ENCODE measurements around the gene LRTM2. TPM values are rescaled to one million over a fixed set of nuclear protein-coding genes. Genes with fewer than 3 reads are reported as not detected.

Gene LRTM2
- polyA plus RNA-seq, 1 donor from 2014 or later: 2.4 TPM

DNA sequence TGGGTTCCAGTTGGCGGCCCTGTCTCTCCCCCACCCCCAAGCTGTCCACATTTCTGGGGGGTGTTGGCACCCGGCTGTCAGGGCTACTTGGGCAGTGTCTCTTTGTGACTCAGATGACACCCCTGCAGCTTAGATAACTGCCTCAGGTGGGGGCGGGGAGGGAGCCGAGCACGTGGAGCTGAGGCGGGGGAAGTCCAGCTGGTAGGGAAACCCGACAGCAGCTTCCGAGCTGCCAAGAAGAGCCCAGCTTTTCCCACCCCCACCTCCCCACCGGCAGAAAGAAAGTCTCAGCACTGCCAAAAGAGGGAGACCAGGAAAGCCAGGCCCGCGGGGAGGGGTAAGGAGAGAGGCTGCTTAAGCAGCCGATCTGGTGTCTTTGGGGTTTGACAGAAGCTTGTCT, 1.4 kb downstream of the LRTM2 start:
- H3K27me3 ChIP-seq (ENCODE audit: insufficient read depth, low read depth, low read length): peaks cover 10% of the 10 kb centered on the region
- no peaks in the 10 kb centered on the region for H3F3A ChIP-seq (ENCODE audit: insufficient read depth, low read length, poor library complexity, severe bottlenecking)
- no peaks in the 10 kb centered on the region for H3K9me3 ChIP-seq (ENCODE audit: low read length)
- H3K79me2 ChIP-seq (replicated peaks; ENCODE audit: insufficient read depth, low read length): no peaks in the 10 kb centered on the region
- no peak overlapping the region for H3K4me3 ChIP-seq (ENCODE audit: low read length)
- no peaks in the 10 kb centered on the region for H3K9me2 ChIP-seq (ENCODE audit: insufficient read depth, low read length)
- no peak overlapping the region for H3K9ac ChIP-seq (ENCODE audit: low read length)
- no peak overlapping the region for H3K4me2 ChIP-seq (ENCODE audit: low read length)
- H3K36me3 ChIP-seq (ENCODE audit: insufficient read depth, low read length): no peaks in the 10 kb centered on the region
- H4K20me1 ChIP-seq (ENCODE audit: insufficient read depth): no peaks in the 10 kb centered on the region
- no peak overlapping the region for H2AFZ ChIP-seq (ENCODE audit: low read depth, low read length)
- TF ChIP-seq RAD21 (conservative IDR thresholded peaks at IDR 0.05) (no peak), SMC3 (conservative IDR thresholded peaks at IDR 0.05; ENCODE audit: poor library complexity) (no peak), EP300 (conservative IDR thresholded peaks at IDR 0.05; ENCODE audit: poor library complexity, severe bottlenecking) (no peak), TAF1 (IDR thresholded peaks at IDR 0.05; ENCODE audit: low read depth) (no peak), EZH2 (IDR thresholded peaks at IDR 0.05; ENCODE audit: borderline replicate concordance, insufficient read depth, low read length, poor library complexity, severe bottlenecking) (no peak), MXI1 (conservative IDR thresholded peaks at IDR 0.05; ENCODE audit: poor library complexity, severe bottlenecking) (no peak), POLR2AphosphoS5 (IDR thresholded peaks at IDR 0.05) (no peak)
- TF ChIP-seq, protein P1, sequence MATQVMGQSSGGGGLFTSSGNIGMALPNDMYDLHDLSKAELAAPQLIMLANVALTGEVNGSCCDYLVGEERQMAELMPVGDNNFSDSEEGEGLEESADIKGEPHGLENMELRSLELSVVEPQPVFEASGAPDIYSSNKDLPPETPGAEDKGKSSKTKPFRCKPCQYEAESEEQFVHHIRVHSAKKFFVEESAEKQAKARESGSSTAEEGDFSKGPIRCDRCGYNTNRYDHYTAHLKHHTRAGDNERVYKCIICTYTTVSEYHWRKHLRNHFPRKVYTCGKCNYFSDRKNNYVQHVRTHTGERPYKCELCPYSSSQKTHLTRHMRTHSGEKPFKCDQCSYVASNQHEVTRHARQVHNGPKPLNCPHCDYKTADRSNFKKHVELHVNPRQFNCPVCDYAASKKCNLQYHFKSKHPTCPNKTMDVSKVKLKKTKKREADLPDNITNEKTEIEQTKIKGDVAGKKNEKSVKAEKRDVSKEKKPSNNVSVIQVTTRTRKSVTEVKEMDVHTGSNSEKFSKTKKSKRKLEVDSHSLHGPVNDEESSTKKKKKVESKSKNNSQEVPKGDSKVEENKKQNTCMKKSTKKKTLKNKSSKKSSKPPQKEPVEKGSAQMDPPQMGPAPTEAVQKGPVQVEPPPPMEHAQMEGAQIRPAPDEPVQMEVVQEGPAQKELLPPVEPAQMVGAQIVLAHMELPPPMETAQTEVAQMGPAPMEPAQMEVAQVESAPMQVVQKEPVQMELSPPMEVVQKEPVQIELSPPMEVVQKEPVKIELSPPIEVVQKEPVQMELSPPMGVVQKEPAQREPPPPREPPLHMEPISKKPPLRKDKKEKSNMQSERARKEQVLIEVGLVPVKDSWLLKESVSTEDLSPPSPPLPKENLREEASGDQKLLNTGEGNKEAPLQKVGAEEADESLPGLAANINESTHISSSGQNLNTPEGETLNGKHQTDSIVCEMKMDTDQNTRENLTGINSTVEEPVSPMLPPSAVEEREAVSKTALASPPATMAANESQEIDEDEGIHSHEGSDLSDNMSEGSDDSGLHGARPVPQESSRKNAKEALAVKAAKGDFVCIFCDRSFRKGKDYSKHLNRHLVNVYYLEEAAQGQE (IDR thresholded peaks at IDR 0.05; ENCODE audit: borderline replicate concordance): no peak
- TF ChIP-seq, protein P2, sequence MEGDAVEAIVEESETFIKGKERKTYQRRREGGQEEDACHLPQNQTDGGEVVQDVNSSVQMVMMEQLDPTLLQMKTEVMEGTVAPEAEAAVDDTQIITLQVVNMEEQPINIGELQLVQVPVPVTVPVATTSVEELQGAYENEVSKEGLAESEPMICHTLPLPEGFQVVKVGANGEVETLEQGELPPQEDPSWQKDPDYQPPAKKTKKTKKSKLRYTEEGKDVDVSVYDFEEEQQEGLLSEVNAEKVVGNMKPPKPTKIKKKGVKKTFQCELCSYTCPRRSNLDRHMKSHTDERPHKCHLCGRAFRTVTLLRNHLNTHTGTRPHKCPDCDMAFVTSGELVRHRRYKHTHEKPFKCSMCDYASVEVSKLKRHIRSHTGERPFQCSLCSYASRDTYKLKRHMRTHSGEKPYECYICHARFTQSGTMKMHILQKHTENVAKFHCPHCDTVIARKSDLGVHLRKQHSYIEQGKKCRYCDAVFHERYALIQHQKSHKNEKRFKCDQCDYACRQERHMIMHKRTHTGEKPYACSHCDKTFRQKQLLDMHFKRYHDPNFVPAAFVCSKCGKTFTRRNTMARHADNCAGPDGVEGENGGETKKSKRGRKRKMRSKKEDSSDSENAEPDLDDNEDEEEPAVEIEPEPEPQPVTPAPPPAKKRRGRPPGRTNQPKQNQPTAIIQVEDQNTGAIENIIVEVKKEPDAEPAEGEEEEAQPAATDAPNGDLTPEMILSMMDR (IDR thresholded peaks at IDR 0.05; ENCODE audit: poor library complexity, severe bottlenecking): no peak
- H3K27ac ChIP-seq (ENCODE audit: low read length): no peak overlapping the region

DNA sequence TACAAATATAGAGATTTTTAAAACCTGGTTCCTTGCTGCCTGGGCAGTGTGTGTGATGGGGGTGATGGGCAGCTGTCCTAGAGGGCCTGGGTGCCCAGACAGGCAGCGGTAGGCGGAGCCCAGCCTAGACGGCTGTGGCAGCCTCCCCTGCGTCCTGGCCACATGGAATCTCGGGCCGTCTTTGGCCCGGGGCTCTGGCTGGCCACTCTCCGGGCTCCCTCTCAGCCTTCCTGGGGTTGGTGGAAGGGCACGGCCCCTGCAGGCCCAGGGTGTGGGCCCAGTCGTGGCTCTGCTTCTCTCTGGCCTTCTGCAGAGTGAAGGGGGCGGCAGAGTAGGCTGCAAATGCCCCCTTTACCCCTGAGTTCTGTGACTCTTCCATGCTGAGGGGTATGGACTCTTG, 2.3 kb downstream of the LRTM2 start:
- no peak overlapping the region for H3K4me3 ChIP-seq (ENCODE audit: low read length)
- no peak overlapping the region for H3K27ac ChIP-seq (ENCODE audit: low read length)
- TF ChIP-seq EZH2 (IDR thresholded peaks at IDR 0.05; ENCODE audit: borderline replicate concordance, insufficient read depth, low read length, poor library complexity, severe bottlenecking) (no peak), TAF1 (IDR thresholded peaks at IDR 0.05; ENCODE audit: low read depth) (no peak), MXI1 (conservative IDR thresholded peaks at IDR 0.05; ENCODE audit: poor library complexity, severe bottlenecking) (no peak), SMC3 (conservative IDR thresholded peaks at IDR 0.05; ENCODE audit: poor library complexity) (no peak), EP300 (conservative IDR thresholded peaks at IDR 0.05; ENCODE audit: poor library complexity, severe bottlenecking) (no peak), POLR2AphosphoS5 (IDR thresholded peaks at IDR 0.05) (no peak), RAD21 (conservative IDR thresholded peaks at IDR 0.05) (no peak)
- TF ChIP-seq, protein P2 (IDR thresholded peaks at IDR 0.05; ENCODE audit: poor library complexity, severe bottlenecking): no peak
- TF ChIP-seq, protein P1 (IDR thresholded peaks at IDR 0.05; ENCODE audit: borderline replicate concordance): no peak
- H3F3A ChIP-seq (ENCODE audit: insufficient read depth, low read length, poor library complexity, severe bottlenecking): no peaks in the 10 kb centered on the region
- H3K9me3 ChIP-seq (ENCODE audit: low read length): no peaks in the 10 kb centered on the region
- no peak overlapping the region for H2AFZ ChIP-seq (ENCODE audit: low read depth, low read length)
- no peaks in the 10 kb centered on the region for H3K9me2 ChIP-seq (ENCODE audit: insufficient read depth, low read length)
- no peak overlapping the region for H3K4me2 ChIP-seq (ENCODE audit: low read length)
- peaks cover 10% of the 10 kb centered on the region for H3K27me3 ChIP-seq (ENCODE audit: insufficient read depth, low read depth, low read length)
- H4K20me1 ChIP-seq (ENCODE audit: insufficient read depth): no peaks in the 10 kb centered on the region
- H3K36me3 ChIP-seq (ENCODE audit: insufficient read depth, low read length): no peaks in the 10 kb centered on the region
- no peak overlapping the region for H3K9ac ChIP-seq (ENCODE audit: low read length)
- no peaks in the 10 kb centered on the region for H3K79me2 ChIP-seq (replicated peaks; ENCODE audit: insufficient read depth, low read length)
